HCT116 (cell line): ENCODE data around the gene RABL6. TPM values are rescaled to one million over a fixed set of nuclear protein-coding genes. Genes with fewer than 3 reads are reported as not detected.

Experiments
- ATAC-seq: fragments of 200-7000 bp; cut with Tn5 transposase; 2 replicates; pipeline ENCODE4 v1.9.1; 2020; ENCODE audit warnings: mild to moderate bottlenecking, moderate library complexity
- BruUV-seq: library from RNA; stranded (reverse); fragments of 400-500 nt; replicated peaks from 2 replicates; lab custom pipeline; 2021; lab: Mats Ljungman, UMichigan
- CTCF ChIA-PET: fragments of 300-600 bp; sonication (Branson Sonifier 250); formaldehyde crosslinking; loops from one replicate; lab custom pipeline; 2021; ENCODE audit warnings: antibody characterized with exemption; lab: Charles Lee
- POLR2A ChIA-PET: fragments of 300-600, 350-600 bp; sonication (Branson Sonifier 250); formaldehyde crosslinking; loops from one replicate; lab custom pipeline; 2021; ENCODE audit warnings: antibody characterized with exemption; lab: Charles Lee
- RAD21 ChIA-PET, 2 experiments: fragments of 300-600 bp; sonication (Branson Sonifier 250); formaldehyde crosslinking; loops; one replicate each; lab custom pipeline; 2023; ENCODE audit warnings: low total read pairs in 2 of 2; ENCODE audit not compliant: uncharacterized antibody in 2 of 2, unreplicated experiment in 2 of 2, low non-redundant PET in 1 of 2; lab: Charles Lee
- DNase-seq: peaks from one replicate; pipeline ENCODE4 v3.0.0-alpha.2; 2010; ENCODE audit warnings: low read depth, low spot score
- H2AFZ ChIP-seq: fragments of 200-600 bp; shearing (Covaris generic), sonication (generic); 2 replicates; pipeline ENCODE4 v1.6.1; 2017; ENCODE audit warnings: low read depth, mixed run types, mixed read lengths, antibody characterized with exemption, low read length; ENCODE audit not compliant: poor library complexity, severe bottlenecking
- H3K27ac ChIP-seq: 2 replicates; pipeline ENCODE4 v1.5.1; 2012; ENCODE audit warnings: low read depth, low read length
- H3K27me3 ChIP-seq: fragments of 200-600 bp; sonication (generic); 2 replicates; pipeline ENCODE4 v1.6.1; 2016; ENCODE audit warnings: mixed run types, low read length, mixed read lengths; ENCODE audit not compliant: insufficient read depth
- H3K36me3 ChIP-seq, 2 experiments: fragments of 200-500 bp in 1 of 2; fragments of 200-600 bp in 1 of 2; sonication (Bioruptor generic) in 1 of 2; sonication (generic) in 1 of 2; 2 replicates each; pipeline versions ENCODE4 v1.5.1 to v1.6.1; 2014 to 2016; ENCODE audit warnings: low read length in 2 of 2, inconsistent platforms in 1 of 2, mixed read lengths in 1 of 2, mixed run types in 1 of 2; ENCODE audit not compliant: insufficient read depth in 2 of 2, control insufficient read depth in 1 of 2
- H3K4me1 ChIP-seq, 2 experiments: fragments of 200-600 bp in 1 of 2; sonication (generic) in 1 of 2; 2 replicates each; pipeline versions ENCODE4 v1.5.1 to v1.6.1; 2012 to 2017; ENCODE audit warnings: low read length in 2 of 2, inconsistent platforms in 1 of 2, mild to moderate bottlenecking in 1 of 2, mixed read lengths in 1 of 2, mixed run types in 1 of 2, moderate library complexity in 1 of 2; ENCODE audit not compliant: insufficient read depth in 2 of 2, control insufficient read depth in 1 of 2
- H3K4me2 ChIP-seq: fragments of 200-600 bp; sonication (generic); 2 replicates; pipeline ENCODE4 v1.6.1; 2017; ENCODE audit warnings: mixed run types, low read length, mixed read lengths
- H3K4me3 ChIP-seq, 2 experiments: fragments of 200-600 bp in 1 of 2; sonication (generic) in 1 of 2; replicated peaks in 1 of 2; 2 replicates each; pipeline ENCODE4 v1.5.1; 2011 to 2016; ENCODE audit warnings: low read length in 2 of 2, control low read depth in 1 of 2, low read depth in 1 of 2, mild to moderate bottlenecking in 1 of 2, mixed read lengths in 1 of 2, mixed run types in 1 of 2
- H3K79me2 ChIP-seq: fragments of 200-600 bp; sonication (generic); 2 replicates; pipeline ENCODE4 v1.6.1; 2017; ENCODE audit warnings: mild to moderate bottlenecking, mixed run types, low read length, moderate library complexity, mixed read lengths; ENCODE audit not compliant: insufficient read depth
- H3K9ac ChIP-seq: fragments of 200-600 bp; sonication (generic); 2 replicates; pipeline ENCODE4 v1.6.1; 2016; ENCODE audit warnings: low read length, mixed read lengths
- H3K9me2 ChIP-seq: fragments of 200-600 bp; sonication (generic), shearing (Covaris generic); 2 replicates; pipeline ENCODE4 v1.6.1; 2017; ENCODE audit warnings: mixed run types, mild to moderate bottlenecking, moderate library complexity; ENCODE audit not compliant: insufficient read depth
- H3K9me3 ChIP-seq, 2 experiments: fragments of 200-500 bp in 1 of 2; fragments of 200-600 bp in 1 of 2; sonication (Bioruptor generic) in 1 of 2; sonication (generic) in 1 of 2; 2 replicates each; pipeline ENCODE4 v1.6.1; 2014 to 2017; ENCODE audit warnings: low read length in 2 of 2, mixed read lengths in 2 of 2, inconsistent platforms in 1 of 2, low read depth in 1 of 2, mild to moderate bottlenecking in 1 of 2, mixed run types in 1 of 2, moderate library complexity in 1 of 2; ENCODE audit not compliant: control insufficient read depth in 1 of 2, insufficient read depth in 1 of 2
- H4K20me1 ChIP-seq: fragments of 200-600 bp; sonication (generic), shearing (Covaris generic); 2 replicates; pipeline ENCODE4 v1.6.1; 2017; ENCODE audit warnings: mixed run types, mild to moderate bottlenecking, moderate library complexity; ENCODE audit not compliant: insufficient read depth
- CBX3 ChIP-seq: IDR thresholded peaks from 2 replicates; pipeline ENCODE4 v1.6.1; 2012; ENCODE audit warnings: low read depth
- CEBPB ChIP-seq: IDR thresholded peaks from 2 replicates; pipeline ENCODE4 v1.6.1; 2012; ENCODE audit warnings: low read depth
- CTCF ChIP-seq, 3 experiments: fragments of 200-600 bp in 1 of 3; sonication (generic) in 1 of 3; IDR thresholded peaks in 2 of 3; conservative IDR thresholded peaks in 1 of 3; 2 replicates each; pipeline ENCODE4 v1.5.1; 2012 to 2017; ENCODE audit warnings: low read depth in 2 of 3, low read length in 2 of 3, antibody characterized with exemption in 1 of 3, borderline replicate concordance in 1 of 3, control low read depth in 1 of 3, mild to moderate bottlenecking in 1 of 3, mixed read lengths in 1 of 3, mixed run types in 1 of 3, moderate library complexity in 1 of 3; ENCODE audit not compliant: insufficient read depth in 1 of 3
- ELF1 ChIP-seq: IDR thresholded peaks from 2 replicates; pipeline ENCODE4 v1.6.1; 2012; ENCODE audit warnings: low read depth, borderline replicate concordance
- FOSL1 ChIP-seq: IDR thresholded peaks from 2 replicates; pipeline ENCODE4 v1.6.1; 2012; ENCODE audit warnings: low read depth
- JUND ChIP-seq: IDR thresholded peaks from 2 replicates; pipeline ENCODE4 v1.6.1; 2012
- MAX ChIP-seq: IDR thresholded peaks from 2 replicates; pipeline ENCODE4 v1.6.1; 2012
- POLR2A ChIP-seq: IDR thresholded peaks from 2 replicates; pipeline ENCODE4 v1.7.0; 2011; ENCODE audit warnings: borderline replicate concordance; ENCODE audit not compliant: insufficient read depth, insufficient read length; ENCODE audit errors: extremely low read depth
- POLR2AphosphoS5 ChIP-seq: IDR thresholded peaks from 2 replicates; pipeline ENCODE4 v1.6.1; 2011; ENCODE audit warnings: mild to moderate bottlenecking, low read depth, low read length, moderate library complexity
- REST ChIP-seq: IDR thresholded peaks from 2 replicates; pipeline ENCODE4 v1.6.1; 2012; ENCODE audit warnings: low read depth
- SIN3A ChIP-seq: IDR thresholded peaks from 2 replicates; pipeline ENCODE4 v1.6.1; 2012; ENCODE audit warnings: low read depth
- SRF ChIP-seq: IDR thresholded peaks from 2 replicates; pipeline ENCODE4 v1.6.1; 2012; ENCODE audit warnings: low read depth
- TCF7L2 ChIP-seq: IDR thresholded peaks from 2 replicates; pipeline ENCODE4 v1.7.0; 2011; ENCODE audit warnings: borderline replicate concordance, inconsistent platforms; ENCODE audit not compliant: insufficient read depth, insufficient read length; ENCODE audit errors: extremely low read depth
- YY1 ChIP-seq: IDR thresholded peaks from 2 replicates; pipeline ENCODE4 v1.6.1; 2011; ENCODE audit warnings: low read length, low read depth, moderate library complexity, mild to moderate bottlenecking; ENCODE audit not compliant: insufficient replicate concordance; ENCODE audit errors: extremely low read depth
- ZFX ChIP-seq: fragments of 450-650 bp; IDR thresholded peaks from 2 replicates; pipeline ENCODE4 v1.6.1; 2017
- ZNF274 ChIP-seq: fragments of 200-500 bp; sonication (Bioruptor generic); IDR thresholded peaks from 2 replicates; pipeline ENCODE4 v1.6.1; 2014; ENCODE audit warnings: mild to moderate bottlenecking, low read depth, low read length, inconsistent platforms
- intact Hi-C: fragments of 100-400 bp; cut with micrococcal nuclease; formaldehyde crosslinking; loops from 2 replicates; pipeline ENCODE4 v1.10.0; 2022
- total RNA-seq: library from RNA; stranded (reverse); gene quantifications from one replicate; pipeline ENCODE4 v1.2.1, GENCODE V29; 2021; ENCODE audit not compliant: unreplicated experiment

RABL6 gene
- total RNA-seq, 1 experiment from 2014 or later = 98.6 TPM

- no peak for TF ChIP-seq SRF
- no peak for TF ChIP-seq YY1
- TF ChIP-seq TCF7L2 = no peak
- no peak for TF ChIP-seq CBX3
- no peak for TF ChIP-seq ELF1
- TF ChIP-seq JUND = no peak
- TF ChIP-seq POLR2A = no peak
- TF ChIP-seq ZNF274 = no peak
- TF ChIP-seq POLR2AphosphoS5 = no peak
- no peak for TF ChIP-seq MAX
- TF ChIP-seq CEBPB = no peak
- TF ChIP-seq, all 23 proteins: peak for 0
Measured at GRCh38 chr9:136863623-136864273, 56.0 kb downstream of the RABL6 start (continued).

GRCh38 chr9:136865041-136865767 lies 57.5 kb downstream of the RABL6 start:
- H2AFZ ChIP-seq = no peak overlapping the region
- peak overlapping the region; percentile 84 for H3K9ac ChIP-seq
- H3K27ac ChIP-seq = no peak overlapping the region; the same call in 1 of the 2 replicates
- no peak for DNase-seq
- peak overlapping the region; percentile 79 for H3K4me2 ChIP-seq
- H4K20me1 ChIP-seq = no peaks in the 10 kb centered on the region
- BruUV-seq = no TSS peak
- peaks cover 31% of the 10 kb centered on the region for H3K79me2 ChIP-seq
- POLR2A ChIA-PET = no interaction called here
- H3K9me3 ChIP-seq = no peaks in the 10 kb centered on the region; a peak in 1 of 4 replicates
- H3K36me3 ChIP-seq = peaks cover 23 to 25% of the 10 kb centered on the region in 2 experiments; a peak in 3 of 4 replicates
- CTCF ChIA-PET = no interaction called here
- ATAC-seq = no peak
- H3K4me3 ChIP-seq = peak overlapping the region; percentile 77 to 80
- RAD21 ChIA-PET = no interaction called here
- H3K4me1 ChIP-seq = peaks cover 4 to 13% of the 10 kb centered on the region in 2 experiments; a peak in 3 of 4 replicates
- H3K27me3 ChIP-seq = no peaks in the 10 kb centered on the region
- H3K9me2 ChIP-seq = no peaks in the 10 kb centered on the region
- intact Hi-C loops = no loop called here
- TF ChIP-seq TCF7L2 (no peak), CTCF (IDR thresholded peaks at IDR 0.05 in 2 of 3, conservative IDR thresholded peaks at IDR 0.05 in 1 of 3; ENCODE audit: borderline replicate concordance in 1 of 3, insufficient read depth in 1 of 3, low read depth in 2 of 3, low read length in 2 of 3) (no peak), JUND (no peak), CBX3 (no peak), SIN3A (no peak), REST (no peak), ZNF274 (no peak), ZFX (no peak), POLR2AphosphoS5 (no peak), MAX (no peak), FOSL1 (no peak), POLR2A (no peak)
